DND-41 (cell line): ENCODE measurements around the gene SLC34A3.

ENCODE experiments used
- ATAC-seq: fragments of 200-7000 bp; cut with Tn5 transposase; 3 replicates; pipeline ENCODE4 v1.9.1; 2021; ENCODE audit warnings: low read depth; ENCODE audit not compliant: insufficient read depth
- DNase-seq: peaks from one replicate; pipeline ENCODE4 v3.0.0-alpha.2; 2020
- H2AFZ ChIP-seq: 2 replicates; pipeline ENCODE4 v1.6.0; 2012; ENCODE audit warnings: low read depth, low read length
- H3K27ac ChIP-seq: 2 replicates; pipeline ENCODE4 v1.5.1; 2012; ENCODE audit warnings: low read length, inconsistent platforms
- H3K27me3 ChIP-seq: fragments of 200-600 bp; sonication (generic); 2 replicates; pipeline ENCODE4 v1.6.0; 2012; ENCODE audit warnings: low read length, mild to moderate bottlenecking, inconsistent platforms; ENCODE audit not compliant: insufficient read depth, poor library complexity
- H3K36me3 ChIP-seq: 2 replicates; pipeline ENCODE4 v1.5.1; 2012; ENCODE audit warnings: low read length, inconsistent platforms; ENCODE audit not compliant: insufficient read depth
- H3K4me1 ChIP-seq: 2 replicates; pipeline ENCODE4 v1.5.1; 2012; ENCODE audit warnings: mild to moderate bottlenecking, low read length; ENCODE audit not compliant: insufficient read depth
- H3K4me2 ChIP-seq: 2 replicates; pipeline ENCODE4 v1.6.0; 2012; ENCODE audit warnings: mild to moderate bottlenecking, moderate library complexity, low read length, inconsistent platforms; ENCODE audit not compliant: insufficient read depth
- H3K4me3 ChIP-seq, 2 experiments: fragments of 200-600 bp in 1 of 2; shearing (Covaris generic) in 1 of 2; 2 replicates each; pipeline ENCODE4 v1.5.1; 2012 to 2016; ENCODE audit warnings: inconsistent platforms in 2 of 2, low read length in 2 of 2, mild to moderate bottlenecking in 2 of 2, low read depth in 1 of 2, moderate library complexity in 1 of 2
- H3K79me2 ChIP-seq: 2 replicates; pipeline ENCODE4 v1.6.0; 2012; ENCODE audit warnings: low read length, inconsistent platforms; ENCODE audit not compliant: insufficient read depth
- H3K9ac ChIP-seq: 2 replicates; pipeline ENCODE4 v1.6.0; 2012; ENCODE audit warnings: low read depth, mild to moderate bottlenecking, inconsistent platforms, low read length, moderate library complexity
- H3K9me3 ChIP-seq: 2 replicates; pipeline ENCODE4 v1.5.1; 2012; ENCODE audit warnings: low read length, moderate library complexity, mild to moderate bottlenecking, inconsistent platforms; ENCODE audit not compliant: insufficient read depth, severe bottlenecking
- H4K20me1 ChIP-seq: 2 replicates; pipeline ENCODE4 v1.6.0; 2012; ENCODE audit warnings: low read length; ENCODE audit not compliant: insufficient read depth
- CTCF ChIP-seq: IDR thresholded peaks from 2 replicates; pipeline ENCODE4 v1.5.1; 2012; ENCODE audit warnings: borderline replicate concordance, low read length, moderate library complexity, mild to moderate bottlenecking; ENCODE audit not compliant: poor library complexity, severe bottlenecking; ENCODE audit errors: extremely low read depth
- EZH2 ChIP-seq: IDR thresholded peaks from 3 replicates; pipeline ENCODE4 v1.6.1; 2012; ENCODE audit warnings: borderline replicate concordance, low read depth, mild to moderate bottlenecking, moderate library complexity, low read length, inconsistent platforms; ENCODE audit not compliant: severe bottlenecking

The SLC34A3 gene

DNA sequence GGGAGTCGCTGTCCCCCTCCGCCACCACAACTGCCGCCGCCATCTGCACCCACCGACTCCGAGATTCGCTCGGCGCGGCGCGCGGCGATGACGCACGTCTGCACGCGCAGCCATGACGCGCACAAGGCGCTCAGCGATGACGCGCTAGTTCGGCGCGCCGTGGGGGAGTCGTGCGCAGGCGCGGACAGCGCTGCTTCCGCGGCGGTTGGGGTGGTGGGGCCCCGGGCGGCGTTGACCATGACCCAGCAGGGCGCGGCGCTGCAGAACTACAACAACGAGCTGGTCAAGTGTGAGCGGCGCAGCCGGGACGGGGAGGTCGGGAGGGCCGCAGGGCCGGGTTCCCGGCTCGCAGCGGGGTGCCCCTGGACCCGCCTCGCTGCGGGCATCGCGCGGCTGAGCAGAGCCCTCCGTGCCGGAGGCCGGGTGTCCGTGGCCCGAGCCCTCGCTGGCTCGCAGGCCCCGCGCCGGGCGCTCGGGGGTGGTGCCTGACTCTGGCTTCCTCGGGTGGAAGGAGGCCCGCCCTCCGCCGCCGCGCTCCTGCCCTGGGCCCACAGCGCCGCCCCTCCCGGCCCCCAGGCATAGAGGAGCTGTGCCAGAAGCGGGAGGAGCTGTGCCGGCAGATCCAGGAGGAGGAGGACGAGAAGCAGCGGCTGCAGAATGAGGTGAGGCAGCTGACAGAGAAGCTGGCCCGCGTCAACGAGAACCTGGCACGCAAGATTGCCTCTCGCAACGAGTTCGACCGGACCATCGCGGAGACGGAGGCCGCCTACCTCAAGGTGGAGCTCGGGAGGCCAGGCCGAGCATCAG lies 42.0 kb upstream of the SLC34A3 start, which contains the start of the genes ANAPC2 and SSNA1:
ANAPC2 (minus strand) TSS at position 71 of the 807 bp plus-strand sequence; CDS start at position 43, 28 bp downstream.
SSNA1 (plus strand) TSS at position 187 of the 807 bp plus-strand sequence; CDS start at position 238, 51 bp downstream.
- DNase-seq (peak; percentile 87), ATAC-seq (peak; percentile 76)
- Histone ChIP-seq H3K9me3 (no peaks in the 10 kb centered on the region), H3K27me3 (no peaks in the 10 kb centered on the region), H3K27ac (peak within 1 kb of the TSS; percentile 94), H3K4me3 (peak within 1 kb of the TSS; percentile 66 to 97), H4K20me1 (peaks cover 39% of the 10 kb centered on the region), H3K4me2 (peak within 1 kb of the TSS; percentile 88), H3K9ac (peak within 1 kb of the TSS; percentile 97), H2AFZ (peak within 1 kb of the TSS; percentile 84), H3K4me1 (peaks cover 44% of the 10 kb centered on the region), H3K79me2 (peaks cover 48% of the 10 kb centered on the region), H3K36me3 (peaks cover 61% of the 10 kb centered on the region)
- TF ChIP-seq CTCF, result peak; percentile 48
- no peak for TF ChIP-seq EZH2

DNA sequence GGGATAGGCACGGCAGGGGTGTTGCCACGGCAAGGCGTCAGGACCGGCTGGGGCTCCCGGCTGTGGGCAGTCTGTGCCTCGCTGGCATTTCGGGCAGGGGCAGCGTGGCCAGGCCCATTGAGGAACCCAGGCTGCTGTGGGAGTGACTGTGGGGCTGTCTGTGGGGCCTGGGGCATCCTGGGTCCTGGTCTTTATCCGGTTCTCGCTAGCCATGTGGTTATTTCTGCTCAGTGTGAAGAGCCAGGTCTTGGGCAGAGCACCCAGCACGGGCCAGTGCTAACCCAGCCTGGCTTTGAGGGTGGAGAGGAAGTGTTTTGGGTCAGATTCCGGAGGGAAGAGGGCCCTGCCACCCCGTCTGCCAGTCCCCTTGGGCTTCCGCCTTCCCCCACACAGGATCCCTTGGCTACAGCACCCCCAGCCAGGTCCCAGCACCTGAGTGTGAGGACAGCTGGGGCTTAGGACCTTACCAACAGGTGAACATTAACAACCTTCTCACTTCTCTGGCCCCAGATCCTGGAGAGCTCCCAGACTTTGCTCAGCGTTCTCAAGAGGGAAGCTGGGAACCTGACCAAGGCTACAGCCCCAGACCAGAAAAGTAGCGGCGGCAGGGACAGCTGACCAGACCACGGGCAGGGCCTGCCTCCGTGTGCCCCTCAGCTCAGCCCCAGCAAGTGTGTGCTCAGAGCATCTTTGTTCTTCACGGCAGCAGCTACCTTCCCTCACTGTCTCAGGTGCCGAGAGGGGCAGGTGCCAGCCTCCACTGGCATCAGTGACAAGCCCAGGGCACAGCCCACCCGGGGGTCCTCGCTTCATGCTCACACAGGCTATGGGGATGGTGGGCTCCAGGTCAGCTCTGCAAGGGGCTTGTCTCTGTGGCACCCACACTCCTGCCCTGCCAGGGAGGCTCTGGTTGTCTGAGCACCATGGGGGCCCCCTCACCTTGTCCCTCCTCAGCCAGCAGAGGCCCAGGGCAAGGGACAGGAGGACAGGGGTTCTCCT lies 41.1 kb upstream of the SLC34A3 start:
- Histone ChIP-seq H3K36me3 (peaks cover 52% of the 10 kb centered on the region), H3K4me2 (peak overlapping the region; percentile 88), H3K9me3 (no peaks in the 10 kb centered on the region), H3K79me2 (peaks cover 48% of the 10 kb centered on the region), H3K27me3 (no peaks in the 10 kb centered on the region), H4K20me1 (peaks cover 35% of the 10 kb centered on the region), H2AFZ (peak overlapping the region; percentile 84; the same call in 1 of the 2 replicates), H3K4me3 (peak overlapping the region; percentile 66 to 97), H3K4me1 (peaks cover 44% of the 10 kb centered on the region), H3K27ac (peak overlapping the region; percentile 94), H3K9ac (peak overlapping the region; percentile 97)
- TF ChIP-seq EZH2 (no peak), CTCF (no peak)
- ATAC-seq, result no peak
- DNase-seq, result no peak

DNA sequence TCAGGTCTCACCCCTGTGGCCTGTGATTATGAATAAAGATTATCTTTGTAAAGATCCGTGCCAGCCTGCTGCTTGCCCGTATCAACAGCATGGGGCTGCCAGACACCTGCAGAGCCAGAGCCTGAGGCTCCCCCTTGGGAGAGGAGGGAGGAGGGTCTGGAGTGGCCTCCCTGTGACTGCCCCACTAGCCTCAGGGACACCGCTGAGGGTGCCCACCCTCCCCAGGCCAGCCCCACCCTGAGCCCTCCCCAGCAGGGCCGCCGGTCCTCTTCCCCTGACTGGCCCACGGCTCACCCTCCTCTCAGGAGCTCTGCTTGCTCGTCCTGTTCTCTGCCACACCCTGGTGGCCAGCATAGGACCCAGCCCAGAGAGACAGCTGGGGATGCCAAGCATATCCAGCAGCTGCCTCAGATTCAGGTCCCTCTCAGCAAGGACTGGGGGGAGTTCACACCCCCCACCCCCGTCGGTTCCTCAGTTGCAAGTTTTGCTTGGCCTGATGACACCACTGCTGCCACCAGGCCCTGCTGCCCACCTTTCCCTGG lies 40.3 kb upstream of the SLC34A3 start:
- TF ChIP-seq CTCF (peak; percentile 25), EZH2 (no peak)
- H3K9ac ChIP-seq, result no peak overlapping the region
- H3K36me3 ChIP-seq, result peaks cover 47% of the 10 kb centered on the region
- H3K79me2 ChIP-seq, result peaks cover 47% of the 10 kb centered on the region
- H3K27ac ChIP-seq, result no peak overlapping the region
- no peak overlapping the region for H2AFZ ChIP-seq
- peaks cover 44% of the 10 kb centered on the region for H3K4me1 ChIP-seq
- peaks cover 35% of the 10 kb centered on the region for H4K20me1 ChIP-seq
- DNase-seq (no peak), ATAC-seq (no peak)
- H3K9me3 ChIP-seq, result no peaks in the 10 kb centered on the region
- peak overlapping the region; percentile 88; the same call in 1 of the 2 replicates for H3K4me2 ChIP-seq
- peak overlapping the region in 1 of 2 experiments; percentile 97; a peak in 2 of 4 replicates for H3K4me3 ChIP-seq
- H3K27me3 ChIP-seq, result no peaks in the 10 kb centered on the region
